Thoracic aorta (tissue), 2 donors: ENCODE data around the gene ANKRD53. TPM values are rescaled to one million over a fixed set of nuclear protein-coding genes. Genes with fewer than 3 reads are reported as not detected.

Source experiments
- ATAC-seq: fragments of 150-250 bp; one replicate; pipeline ENCODE4 v1.8.0; 2017; ENCODE audit warnings: low read depth; ENCODE audit not compliant: insufficient number of reproducible peaks, low FRiP score
- DNase-seq: peaks from one replicate; pipeline ENCODE4 v3.0.0-alpha.2; 2020; ENCODE audit warnings: low spot score
- H3K27ac ChIP-seq, 2 donors: fragments of 200-600 bp; sonication (generic); 1 replicate in 1 of 2; 2 replicates in 1 of 2; pipeline ENCODE4 v1.5.1; 2016; ENCODE audit warnings: mild to moderate bottlenecking in 2 of 2, moderate library complexity in 2 of 2
- H3K27me3 ChIP-seq: fragments of 200-600 bp; sonication (generic); replicated peaks from 2 replicates; pipeline ENCODE4 v1.6.0; 2016; ENCODE audit warnings: mild to moderate bottlenecking; ENCODE audit not compliant: insufficient read depth
- H3K36me3 ChIP-seq: fragments of 200-600 bp; sonication (generic); one replicate; pipeline ENCODE4 v1.5.1; 2016
- H3K4me1 ChIP-seq, 2 donors: fragments of 200-600 bp; sonication (generic); 1 replicate in 1 of 2; 2 replicates in 1 of 2; pipeline versions ENCODE4 v1.5.1 to v1.6.0; 2016; ENCODE audit warnings: low read depth in 2 of 2, mild to moderate bottlenecking in 1 of 2; ENCODE audit not compliant: control insufficient read depth in 1 of 2
- H3K4me3 ChIP-seq: fragments of 200-600 bp; sonication (generic); 2 replicates; pipeline ENCODE4 v1.5.1; 2016; ENCODE audit warnings: mild to moderate bottlenecking
- H3K9me3 ChIP-seq: fragments of 200-600 bp; sonication (generic); 2 replicates; pipeline ENCODE4 v1.5.1; 2016
- CTCF ChIP-seq: fragments of 200-600 bp; sonication (generic); IDR thresholded peaks from one replicate; pipeline ENCODE4 v1.5.1; 2019; ENCODE audit warnings: antibody characterized with exemption
- total RNA-seq, 2 donors: library from RNA; depleted of rRNA; stranded (reverse); fragments of >200 nt; gene quantifications; one replicate each; pipeline versions ENCODE4 v1.1.0 to v1.2.3, GENCODE V29; 2016

ANKRD53 gene
- total RNA-seq, 2 donors from 2014 or later = 0.49 to 4.6 TPM

- no peak for TF ChIP-seq CTCF
- DNase-seq (no peak), ATAC-seq (no peak)
- Histone ChIP-seq H3K9me3 (no peaks in the 10 kb centered on the region), H3K4me1 (peaks cover 0 to 7% of the 10 kb centered on the region in 2 donors), H3K4me3 (no peak overlapping the region), H3K27me3 (no peaks in the 10 kb centered on the region), H3K36me3 (no peaks in the 10 kb centered on the region), H3K27ac (no peak overlapping the region)
These were observed 23.1 kb downstream of the ANKRD53 start for GRCh38 chr2:71001592-71001927.

GRCh38 chr2:71001981-71002570, 23.6 kb downstream of the ANKRD53 start:
- ATAC-seq = no peak

GRCh38 chr2:71003396-71003795, 25.0 kb downstream of the ANKRD53 start:
- TF ChIP-seq CTCF = no peak
- H3K27ac ChIP-seq = no peak overlapping the region
- H3K4me3 ChIP-seq = no peak overlapping the region
- H3K27me3 ChIP-seq = no peaks in the 10 kb centered on the region
- no peaks in the 10 kb centered on the region for H3K9me3 ChIP-seq
- H3K36me3 ChIP-seq = no peaks in the 10 kb centered on the region
- ATAC-seq = no peak
- H3K4me1 ChIP-seq = peaks cover 0 to 7% of the 10 kb centered on the region in 2 donors
- DNase-seq = no peak

More at GRCh38 chr2:71001981-71002570, 23.6 kb downstream of the ANKRD53 start:
- no peaks in the 10 kb centered on the region for H3K36me3 ChIP-seq
- no peaks in the 10 kb centered on the region for H3K27me3 ChIP-seq
- peaks cover 0 to 7% of the 10 kb centered on the region in 2 donors for H3K4me1 ChIP-seq
- no peak for TF ChIP-seq CTCF
- DNase-seq = no peak
- no peaks in the 10 kb centered on the region for H3K9me3 ChIP-seq
- H3K4me3 ChIP-seq = no peak overlapping the region
- H3K27ac ChIP-seq = no peak overlapping the region

- no peak for TF ChIP-seq CTCF
- no peak for ATAC-seq
- no peak for DNase-seq
These were observed 25.7 kb downstream of the ANKRD53 start for GRCh38 chr2:71003966-71004755.

GRCh38 chr2:71004857-71005256, 26.4 kb downstream of the ANKRD53 start:
- no peaks in the 10 kb centered on the region for H3K27me3 ChIP-seq
- no peak overlapping the region for H3K27ac ChIP-seq
- no peaks in the 10 kb centered on the region for H3K9me3 ChIP-seq
- no peak for TF ChIP-seq CTCF
- no peaks in the 10 kb centered on the region for H3K36me3 ChIP-seq
- H3K4me1 ChIP-seq = peaks cover 0 to 7% of the 10 kb centered on the region in 2 donors
- ATAC-seq = no peak
- no peak for DNase-seq
- no peak overlapping the region for H3K4me3 ChIP-seq

More at GRCh38 chr2:71003966-71004755, 25.7 kb downstream of the ANKRD53 start:
- no peak overlapping the region for H3K4me3 ChIP-seq
- H3K9me3 ChIP-seq = no peaks in the 10 kb centered on the region
- H3K36me3 ChIP-seq = no peaks in the 10 kb centered on the region
- H3K27me3 ChIP-seq = no peaks in the 10 kb centered on the region
- peaks cover 0 to 7% of the 10 kb centered on the region in 2 donors for H3K4me1 ChIP-seq
- no peak overlapping the region for H3K27ac ChIP-seq
